NCI-H345 treated with DMSO at 0.1 percent for 48 hours (cell line): ENCODE measurements around the gene ERICH6.
"Not testable (repeated sequence)": the region's sequence is repeated elsewhere in the genome, so short reads cannot be mapped to it uniquely, and the experiment has no call there.

Experiments used
- DNase-seq: peaks from one replicate; lab custom pipeline; 2025; ENCODE audit not compliant: unreplicated experiment; lab: John Stamatoyannopoulos, UW

ERICH6 gene

DNA sequence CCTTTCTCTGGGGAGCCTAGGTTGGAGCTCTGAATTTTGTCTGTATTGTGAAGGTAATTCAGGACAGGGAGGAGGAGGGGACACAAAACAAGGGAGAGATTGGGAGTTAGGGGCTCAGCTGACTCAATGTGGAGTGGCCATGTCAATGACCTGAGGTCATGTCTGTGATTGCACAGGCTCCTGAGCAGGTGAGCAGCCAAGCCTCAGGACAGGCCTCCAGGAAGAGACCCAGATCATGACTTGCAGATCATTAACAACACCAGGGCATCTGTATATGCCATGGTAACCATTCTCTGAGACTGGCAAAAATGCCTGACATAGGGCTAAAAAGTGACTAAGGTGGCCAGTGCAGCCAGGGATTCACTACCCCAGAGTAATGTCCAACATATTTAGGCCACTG is 20.9 kb downstream of the ERICH6 start:
- no peak for DNase-seq

- DNase-seq: no peak
Observed at GRCh38 chr3:150682279-150682678, 21.4 kb downstream of the ERICH6 start.

DNA sequence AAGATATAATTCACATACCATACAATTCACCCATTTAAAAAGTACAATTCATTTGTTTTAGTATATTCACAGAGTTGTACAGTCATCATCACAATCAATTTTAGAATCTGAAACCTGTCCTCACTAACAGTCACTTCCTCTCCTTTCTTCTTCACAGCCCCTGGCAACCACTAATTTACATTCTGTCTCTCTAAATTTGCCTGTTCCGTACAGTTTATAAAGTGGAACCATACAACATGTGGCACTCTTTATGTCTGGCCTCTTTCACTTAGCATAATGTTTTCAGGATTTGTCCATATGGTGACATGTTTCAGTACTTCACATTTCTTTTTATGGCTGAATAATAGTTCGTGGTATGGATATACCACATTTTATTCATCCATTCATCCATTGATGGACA is 22.7 kb downstream of the ERICH6 start:
- no peak for DNase-seq

DNA sequence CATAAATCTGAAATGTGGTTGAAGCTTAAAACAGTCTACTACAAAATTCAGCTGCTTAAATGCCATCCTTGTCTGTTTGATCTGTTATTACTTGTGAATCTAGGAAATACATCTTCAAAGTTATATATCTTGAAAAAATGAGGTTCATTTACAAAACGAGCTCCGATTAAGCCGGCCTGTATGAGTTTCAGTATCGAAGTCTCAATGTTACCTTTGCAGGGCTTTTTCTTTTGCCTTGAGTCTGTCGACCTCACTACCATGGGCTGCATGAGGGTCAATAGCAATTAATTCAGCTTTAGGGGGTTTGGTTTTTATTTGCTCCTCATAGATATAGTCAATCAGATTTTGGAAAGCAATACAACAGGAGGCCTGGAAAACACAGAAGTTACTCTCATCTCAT is 23.2 kb downstream of the ERICH6 start:
- no peak for DNase-seq

DNA sequence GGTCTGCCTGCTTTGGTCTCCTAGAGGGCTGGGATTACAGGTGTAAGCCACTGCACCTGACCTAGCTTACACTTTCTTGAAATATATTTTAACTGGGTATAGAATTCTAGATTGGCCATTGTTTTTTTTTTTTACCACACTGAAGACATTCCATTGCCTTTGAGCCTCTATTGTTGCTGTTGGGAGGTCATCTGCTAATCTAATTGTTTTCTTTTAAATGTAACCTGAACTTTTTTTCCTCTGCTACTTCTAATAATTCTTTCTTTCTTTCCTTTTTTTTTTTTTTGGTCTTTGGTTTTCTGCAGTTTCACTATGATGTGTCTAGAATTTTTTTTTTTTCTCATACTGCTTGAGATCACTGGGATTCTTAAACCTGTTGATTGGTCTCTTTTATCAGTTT is 28.1 kb downstream of the ERICH6 start:
- no peak for DNase-seq

- no peak for DNase-seq
Observed at GRCh38 chr3:150673966-150674365, 29.8 kb downstream of the ERICH6 start.

DNA sequence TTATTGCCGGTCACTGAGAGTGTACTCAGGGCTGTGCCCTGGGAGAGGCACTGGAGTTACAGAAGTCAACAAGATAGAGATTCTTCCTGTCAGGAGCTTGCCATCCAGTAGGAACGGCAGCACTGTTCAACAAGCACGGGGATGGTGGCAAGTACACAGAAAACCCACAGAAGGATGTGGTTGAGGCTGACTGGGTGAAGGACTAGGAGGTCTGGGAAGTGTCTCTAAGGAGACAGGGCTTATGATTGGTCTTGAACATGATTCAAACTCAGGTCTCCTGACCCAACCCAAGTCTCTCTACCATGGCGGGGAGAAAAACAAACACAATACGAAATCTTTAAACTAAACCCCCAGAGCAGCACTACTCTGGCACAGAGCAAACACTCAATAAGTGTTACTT is 37.6 kb downstream of the ERICH6 start:
- no peak for DNase-seq

- no peak for DNase-seq
Observed at GRCh38 chr3:150663461-150663860, 40.3 kb downstream of the ERICH6 start.

- no peak for DNase-seq
Observed at GRCh38 chr3:150662410-150663200, 41.1 kb downstream of the ERICH6 start.

GRCh38 chr3:150656316-150656715 is 47.4 kb downstream of the ERICH6 start:
- DNase-seq: no peak

DNA sequence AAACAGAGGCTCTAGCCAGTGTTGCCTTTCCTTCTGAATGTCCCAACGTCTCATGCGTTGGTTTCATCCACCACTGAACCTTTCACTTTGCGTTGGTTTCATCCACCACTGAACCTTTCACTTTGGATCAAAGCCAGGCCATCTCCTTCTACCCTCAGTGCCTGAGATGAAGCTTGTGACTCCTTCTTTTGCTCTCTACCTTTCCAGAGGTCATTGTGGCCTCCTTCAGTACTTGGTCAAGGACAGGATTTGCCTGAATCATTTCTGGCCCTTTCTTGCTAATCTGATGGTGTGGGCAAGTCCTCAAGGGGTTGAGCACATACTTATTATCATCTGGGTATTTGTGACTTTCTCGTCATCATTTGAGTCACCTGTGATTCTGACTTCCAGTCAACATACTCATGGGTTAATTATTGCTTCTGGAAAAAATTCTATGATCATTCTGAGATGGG is 50.6 kb downstream of the ERICH6 start:
- DNase-seq: no peak

GRCh38 chr3:150640256-150640655 is 63.5 kb downstream of the ERICH6 start:
- no peak for DNase-seq

DNA sequence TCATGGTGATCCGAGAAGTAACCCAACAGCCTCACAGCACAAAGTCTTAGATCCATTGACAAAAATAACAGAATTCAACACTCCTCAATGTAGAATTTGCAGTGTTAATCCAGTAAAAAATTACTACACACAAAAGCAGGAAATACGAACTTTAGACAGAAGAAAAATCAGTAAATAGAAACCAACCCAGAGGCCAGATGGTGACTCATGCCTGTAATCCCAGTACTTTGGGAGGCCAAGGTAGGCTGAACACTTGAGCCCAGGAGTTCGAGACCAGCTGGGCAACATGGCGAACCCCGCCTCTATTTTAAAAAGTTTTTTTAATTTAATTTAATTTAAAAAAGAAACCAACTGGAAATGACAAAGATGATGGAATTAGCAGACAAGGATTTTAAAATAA is 64.5 kb downstream of the ERICH6 start:
- no peak for DNase-seq

DNA sequence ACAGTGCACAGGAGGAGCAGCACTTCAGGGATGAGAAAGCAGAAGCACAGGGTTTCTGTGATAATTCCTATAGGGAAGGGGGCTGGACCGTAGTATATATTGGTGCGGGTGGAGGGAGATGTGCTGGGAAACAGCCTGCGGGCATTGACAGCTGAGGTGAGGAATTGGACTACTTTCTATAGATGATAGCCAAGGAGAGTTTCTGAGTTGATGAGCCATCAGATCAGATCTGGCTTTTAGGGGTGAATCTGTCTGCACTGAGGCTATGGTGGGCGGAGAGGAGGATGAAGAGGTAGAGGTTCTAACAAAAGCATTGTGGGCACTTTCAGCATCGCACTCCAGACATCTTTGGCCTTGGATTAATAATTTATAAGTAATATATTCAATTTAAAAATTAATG is 67.5 kb downstream of the ERICH6 start:
- DNase-seq: no peak

DNA sequence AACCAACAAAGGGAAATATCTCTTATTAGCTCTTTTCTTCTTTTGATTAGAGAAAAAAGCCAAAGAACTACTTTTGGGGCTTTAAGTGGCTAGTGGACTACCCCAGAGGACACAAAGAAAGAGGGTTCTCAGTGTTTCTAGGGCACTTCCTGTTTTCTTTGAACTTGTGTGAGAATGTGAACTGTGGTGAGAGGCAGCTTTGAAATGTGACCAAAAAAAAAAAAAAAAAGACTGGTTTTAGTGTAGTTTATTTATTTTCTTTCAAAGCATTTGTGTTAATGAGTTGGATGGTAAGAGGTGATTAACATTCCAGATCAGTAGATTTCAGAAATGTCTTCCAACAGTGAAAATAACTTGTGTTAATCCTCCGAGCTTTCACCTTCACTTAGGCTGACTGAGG is 68.2 kb downstream of the ERICH6 start:
- no peak for DNase-seq

GRCh38 chr3:150635076-150635475 is 68.6 kb downstream of the ERICH6 start:
- no peak for DNase-seq

- no peak for DNase-seq
Observed at GRCh38 chr3:150631515-150632221, 72.1 kb downstream of the ERICH6 start.

- no peak for DNase-seq
Observed at GRCh38 chr3:150627557-150627956, 76.2 kb downstream of the ERICH6 start.

GRCh38 chr3:150626148-150626930 is 77.4 kb downstream of the ERICH6 start:
- DNase-seq: no peak

DNA sequence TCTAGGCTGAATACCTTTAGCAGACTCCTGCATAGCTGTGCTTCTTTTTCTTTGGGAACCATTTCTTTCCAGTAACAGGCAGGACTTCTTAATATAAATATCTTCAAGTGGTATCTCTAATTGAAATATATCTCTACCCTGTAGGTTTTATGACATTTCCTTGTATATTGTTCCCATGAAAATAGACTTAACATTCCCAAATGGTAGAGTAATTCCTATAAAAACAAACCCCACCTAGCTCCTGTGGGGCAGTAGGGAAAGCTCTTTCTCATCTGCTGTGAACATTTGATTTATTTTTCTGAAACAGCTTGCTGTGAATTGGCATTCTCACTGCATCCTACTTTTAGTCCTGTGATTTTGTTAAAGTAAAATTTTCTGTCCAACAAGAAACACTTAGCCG is 79.8 kb downstream of the ERICH6 start:
- DNase-seq: no peak

DNA sequence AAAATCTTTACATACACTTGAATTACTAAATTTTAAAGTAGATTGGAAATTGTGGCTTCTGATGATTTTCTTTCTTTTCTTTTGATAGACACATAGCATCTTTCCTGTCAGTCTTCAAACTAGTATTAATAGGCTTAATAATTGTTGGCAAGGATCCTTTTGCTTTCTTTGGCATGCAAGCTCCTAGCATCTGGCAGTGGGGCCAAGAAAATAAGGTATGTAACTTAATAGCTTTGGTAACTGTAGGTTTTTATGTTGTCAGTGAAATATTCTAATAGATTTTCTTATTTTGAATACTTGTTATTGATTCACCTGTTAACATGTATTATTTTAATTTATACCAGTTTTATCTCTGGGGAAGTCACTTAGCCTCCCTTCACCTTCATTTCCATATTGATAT is 80.8 kb downstream of the ERICH6 start:
- not testable (repeated sequence) for DNase-seq
